SK-N-MC (cell line): ENCODE data around the gene SLC6A6.

ENCODE experiments used
- EZH2 ChIP-seq: fragments of 200-600 bp; sonication (generic); IDR thresholded peaks from one replicate; pipeline ENCODE4 v1.6.1; 2017; ENCODE audit warnings: antibody characterized with exemption
- POLR2AphosphoS5 ChIP-seq: IDR thresholded peaks from 2 replicates; pipeline ENCODE4 v1.6.1; 2012; ENCODE audit warnings: mild to moderate bottlenecking, low read depth, low read length, borderline replicate concordance

GRCh38 chr3:14434498-14435151 lies 32.2 kb downstream of the SLC6A6 start:
- TF ChIP-seq POLR2AphosphoS5 (no peak), EZH2 (no peak)
